ENCODE results near the gene PPP1R37. TPM values are rescaled to one million over a fixed set of nuclear protein-coding genes. Genes with fewer than 3 reads are reported as not detected.

Gene PPP1R37
- total and polyA plus RNA-seq, 2 donors (not counting 1 experiment from before 2014, with no cell fraction given): 11.3 to 36.0 TPM

- Histone ChIP-seq H3K36me3 (ENCODE audit: control insufficient read depth, insufficient read depth, low read length) (no peaks in the 10 kb centered on the region), H2AFZ (ENCODE audit: low read length) (no peak overlapping the region), H3K27ac (ENCODE audit: insufficient read depth, low read length) (no peak overlapping the region), H3K9me3 (ENCODE audit: control insufficient read depth, insufficient read depth, low read depth, low read length) (no peaks in the 10 kb centered on the region), H3K9ac (ENCODE audit: insufficient read depth, low read length) (no peak overlapping the region), H3K79me2 (ENCODE audit: control insufficient read depth, insufficient read depth, low read length) (peaks cover 93% of the 10 kb centered on the region), H3K4me3 (replicated peaks in 1 of 4; ENCODE audit: control extremely low read depth in 1 of 4, insufficient read depth in 1 of 4, low read depth in 3 of 4, low read length in 4 of 4) (no peak overlapping the region), H4K20me1 (ENCODE audit: control insufficient read depth, extremely low read depth, insufficient read depth, low read length) (no peaks in the 10 kb centered on the region), H3K4me2 (ENCODE audit: extremely low read depth, insufficient read depth, low read length) (no peak overlapping the region), H3K4me1 (ENCODE audit: control insufficient read depth, extremely low read depth, insufficient read depth, low read length) (peaks cover 42% of the 10 kb centered on the region), H3K27me3 (ENCODE audit: control insufficient read depth, insufficient read depth, low read length) (no peaks in the 10 kb centered on the region)
- no peak for DNase-seq (ENCODE audit: low read depth in 2 of 2)
- TF ChIP-seq, protein P1, sequence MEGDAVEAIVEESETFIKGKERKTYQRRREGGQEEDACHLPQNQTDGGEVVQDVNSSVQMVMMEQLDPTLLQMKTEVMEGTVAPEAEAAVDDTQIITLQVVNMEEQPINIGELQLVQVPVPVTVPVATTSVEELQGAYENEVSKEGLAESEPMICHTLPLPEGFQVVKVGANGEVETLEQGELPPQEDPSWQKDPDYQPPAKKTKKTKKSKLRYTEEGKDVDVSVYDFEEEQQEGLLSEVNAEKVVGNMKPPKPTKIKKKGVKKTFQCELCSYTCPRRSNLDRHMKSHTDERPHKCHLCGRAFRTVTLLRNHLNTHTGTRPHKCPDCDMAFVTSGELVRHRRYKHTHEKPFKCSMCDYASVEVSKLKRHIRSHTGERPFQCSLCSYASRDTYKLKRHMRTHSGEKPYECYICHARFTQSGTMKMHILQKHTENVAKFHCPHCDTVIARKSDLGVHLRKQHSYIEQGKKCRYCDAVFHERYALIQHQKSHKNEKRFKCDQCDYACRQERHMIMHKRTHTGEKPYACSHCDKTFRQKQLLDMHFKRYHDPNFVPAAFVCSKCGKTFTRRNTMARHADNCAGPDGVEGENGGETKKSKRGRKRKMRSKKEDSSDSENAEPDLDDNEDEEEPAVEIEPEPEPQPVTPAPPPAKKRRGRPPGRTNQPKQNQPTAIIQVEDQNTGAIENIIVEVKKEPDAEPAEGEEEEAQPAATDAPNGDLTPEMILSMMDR (conservative IDR thresholded peaks at IDR 0.05 in 1 of 2, IDR thresholded peaks at IDR 0.05 in 1 of 2; ENCODE audit: low read depth in 1 of 2, low read length in 2 of 2): no peak
- TF ChIP-seq EZH2 (IDR thresholded peaks at IDR 0.05; ENCODE audit: low read length, missing control alignments): no peak
Observed at GRCh38 chr19:45101806-45102205, 8.8 kb downstream of the PPP1R37 start.

DNA sequence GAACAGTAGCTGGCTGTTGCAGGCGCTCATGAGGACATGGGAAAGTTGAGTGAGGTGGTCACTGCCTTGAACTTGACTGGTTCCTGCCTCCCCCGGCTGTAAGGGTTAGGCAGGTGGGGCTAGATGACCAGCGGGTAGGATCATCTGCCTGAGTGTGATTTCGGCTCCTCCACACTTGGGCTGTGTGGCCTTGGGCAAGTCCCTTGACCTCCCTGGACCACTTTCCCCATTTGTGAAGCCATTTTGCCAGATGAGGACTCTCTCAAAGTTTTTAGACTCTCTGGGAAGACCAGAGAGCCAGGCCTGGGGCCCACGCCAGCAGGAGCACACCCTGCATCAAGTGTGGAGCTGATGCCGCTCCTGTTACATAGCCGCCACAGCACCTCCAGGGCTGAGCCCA, 9.5 kb downstream of the PPP1R37 start:
- TF ChIP-seq, protein P1 (conservative IDR thresholded peaks at IDR 0.05 in 1 of 2, IDR thresholded peaks at IDR 0.05 in 1 of 2; ENCODE audit: low read depth in 1 of 2, low read length in 2 of 2): no peak
- TF ChIP-seq EZH2 (IDR thresholded peaks at IDR 0.05; ENCODE audit: low read length, missing control alignments): no peak
- Histone ChIP-seq H3K27me3 (ENCODE audit: control insufficient read depth, insufficient read depth, low read length) (no peaks in the 10 kb centered on the region), H3K9me3 (ENCODE audit: control insufficient read depth, insufficient read depth, low read depth, low read length) (no peaks in the 10 kb centered on the region), H2AFZ (ENCODE audit: low read length) (no peak overlapping the region), H3K27ac (ENCODE audit: insufficient read depth, low read length) (no peak overlapping the region), H4K20me1 (ENCODE audit: control insufficient read depth, extremely low read depth, insufficient read depth, low read length) (no peaks in the 10 kb centered on the region), H3K4me2 (ENCODE audit: extremely low read depth, insufficient read depth, low read length) (peak overlapping the region; percentile 63), H3K4me1 (ENCODE audit: control insufficient read depth, extremely low read depth, insufficient read depth, low read length) (peaks cover 40% of the 10 kb centered on the region), H3K9ac (ENCODE audit: insufficient read depth, low read length) (no peak overlapping the region), H3K36me3 (ENCODE audit: control insufficient read depth, insufficient read depth, low read length) (no peaks in the 10 kb centered on the region), H3K4me3 (replicated peaks in 1 of 4; ENCODE audit: control extremely low read depth in 1 of 4, insufficient read depth in 1 of 4, low read depth in 3 of 4, low read length in 4 of 4) (no peak overlapping the region), H3K79me2 (ENCODE audit: control insufficient read depth, insufficient read depth, low read length) (peaks cover 89% of the 10 kb centered on the region)
- no peak for DNase-seq (ENCODE audit: low read depth in 2 of 2)

DNA sequence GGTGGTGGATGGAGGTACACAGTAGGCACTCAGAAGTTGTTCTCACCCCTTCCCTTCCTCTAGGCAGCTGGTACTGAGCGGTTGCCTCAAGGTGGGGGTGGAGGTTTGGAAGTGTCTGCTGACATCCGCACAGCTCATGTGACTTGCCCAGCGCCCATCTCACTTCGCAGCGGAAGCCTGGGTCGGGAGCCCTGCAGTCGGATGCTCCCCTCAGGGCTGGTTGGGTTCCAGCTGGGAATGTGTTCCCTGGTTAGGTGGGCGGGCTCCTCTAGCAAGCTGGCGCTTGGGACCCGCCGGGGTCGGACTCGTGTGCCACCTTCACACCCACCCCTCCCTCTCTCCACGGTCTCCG, 10.2 kb downstream of the PPP1R37 start:
- Histone ChIP-seq H4K20me1 (ENCODE audit: control insufficient read depth, extremely low read depth, insufficient read depth, low read length) (no peaks in the 10 kb centered on the region), H3K9ac (ENCODE audit: insufficient read depth, low read length) (peak overlapping the region; percentile 32), H3K9me3 (ENCODE audit: control insufficient read depth, insufficient read depth, low read depth, low read length) (no peaks in the 10 kb centered on the region), H2AFZ (ENCODE audit: low read length) (no peak overlapping the region), H3K4me1 (ENCODE audit: control insufficient read depth, extremely low read depth, insufficient read depth, low read length) (peaks cover 33% of the 10 kb centered on the region), H3K27ac (ENCODE audit: insufficient read depth, low read length) (no peak overlapping the region), H3K4me2 (ENCODE audit: extremely low read depth, insufficient read depth, low read length) (peak overlapping the region; percentile 63), H3K36me3 (ENCODE audit: control insufficient read depth, insufficient read depth, low read length) (no peaks in the 10 kb centered on the region), H3K4me3 (replicated peaks in 1 of 4; ENCODE audit: control extremely low read depth in 1 of 4, insufficient read depth in 1 of 4, low read depth in 3 of 4, low read length in 4 of 4) (peak overlapping the region in 1 of 4 experiments; percentile 14), H3K79me2 (ENCODE audit: control insufficient read depth, insufficient read depth, low read length) (peaks cover 89% of the 10 kb centered on the region), H3K27me3 (ENCODE audit: control insufficient read depth, insufficient read depth, low read length) (no peaks in the 10 kb centered on the region)
- peak in 1 of 2 donors; percentile 29 for DNase-seq (ENCODE audit: low read depth in 2 of 2)
- TF ChIP-seq, protein P1 (conservative IDR thresholded peaks at IDR 0.05 in 1 of 2, IDR thresholded peaks at IDR 0.05 in 1 of 2; ENCODE audit: low read depth in 1 of 2, low read length in 2 of 2): no peak
- TF ChIP-seq EZH2 (IDR thresholded peaks at IDR 0.05; ENCODE audit: low read length, missing control alignments): no peak

Data from fibroblast of lung (primary cell).